Keratinocyte (primary cell): ENCODE data around the gene NCCRP1.

Source experiments
- CTCF ChIP-seq, 3 experiments: IDR thresholded peaks in 1 of 3; conservative IDR thresholded peaks in 1 of 3; optimal IDR thresholded peaks in 1 of 3; 2 replicates in 2 of 3; 3 replicates in 1 of 3; pipeline versions ENCODE3 to v1.5.1; 2011; ENCODE audit warnings: low read length in 3 of 3, mild to moderate bottlenecking in 3 of 3, moderate library complexity in 2 of 3, control low read depth in 1 of 3, inconsistent platforms in 1 of 3; ENCODE audit not compliant: insufficient read depth in 2 of 3; ENCODE audit errors: extremely low read depth in 1 of 3
- EZH2 ChIP-seq: IDR thresholded peaks from one replicate; pipeline ENCODE4 v1.6.1; 2012; ENCODE audit warnings: inconsistent platforms, mild to moderate bottlenecking, low read length, moderate library complexity

GRCh38 chr19:39190768-39191167 lies 6.0 kb upstream of the NCCRP1 start:
- no peak for TF ChIP-seq CTCF (optimal IDR thresholded peaks at IDR 0.05 in 1 of 3, IDR thresholded peaks at IDR 0.05 in 1 of 3, conservative IDR thresholded peaks at IDR 0.05 in 1 of 3; ENCODE audit: extremely low read depth in 1 of 3, insufficient read depth in 2 of 3, low read length in 3 of 3)
- TF ChIP-seq EZH2 = no peak
